Mesodermal cell (in vitro differentiated cells): Measurements from ENCODE around the gene ACP7. TPM values are rescaled to one million over a fixed set of nuclear protein-coding genes. Genes with fewer than 3 reads are reported as not detected.

Source experiments
- H3K27ac ChIP-seq: 2 replicates; pipeline ENCODE4 v1.7.0; 2013; ENCODE audit warnings: mild to moderate bottlenecking, low read depth, low read length, moderate library complexity; ENCODE audit not compliant: severe bottlenecking
- H3K36me3 ChIP-seq: 2 replicates; pipeline ENCODE4 v1.7.1; 2013; ENCODE audit warnings: mild to moderate bottlenecking, low read length, moderate library complexity; ENCODE audit not compliant: control insufficient read depth, insufficient read depth
- H3K4me1 ChIP-seq: one replicate; pipeline ENCODE4 v1.7.1; 2013; ENCODE audit warnings: mild to moderate bottlenecking, low read length; ENCODE audit not compliant: insufficient read depth, control insufficient read depth, poor library complexity, severe bottlenecking
- H3K4me3 ChIP-seq: 2 replicates; pipeline ENCODE4 v1.7.0; 2013; ENCODE audit warnings: low read length, control low read depth, mild to moderate bottlenecking; ENCODE audit not compliant: insufficient read depth, poor library complexity, severe bottlenecking; ENCODE audit errors: extremely low read depth
- H3K9me3 ChIP-seq: 2 replicates; pipeline ENCODE4 v1.7.1; 2013; ENCODE audit warnings: mild to moderate bottlenecking, low read length, moderate library complexity; ENCODE audit not compliant: control insufficient read depth
- WGBS, 2 experiments: methylation state at CpG; one replicate each; pipeline ENCODE4 v1.1.5; 2013; ENCODE audit warnings: missing lambda C conversion rate in 2 of 2; ENCODE audit not compliant: insufficient coverage in 2 of 2; 5-methylcytosine and 5-hydroxymethylcytosine counted together
- polyA plus RNA-seq, 2 experiments: library from polyadenylated mRNA; stranded (reverse); fragments of 50-300 nt; gene quantifications; one replicate each; pipeline ENCODE4 v1.2.3, GENCODE V29; 2013

The ACP7 gene
- not detected for polyA plus RNA-seq (2013, experiment 1 of 2)
- not detected for polyA plus RNA-seq (2013, experiment 2 of 2)

GRCh38 chr19:39083983-39084731 is at the start of gene ACP7:
ACP7 (plus strand) TSS chr19:39084368; CDS start chr19:39085270, 902 bp downstream.
- no peak within 1 kb of the TSS for H3K4me3 ChIP-seq
- H3K36me3 ChIP-seq: no peaks in the 10 kb centered on the region
- 0 to 3% methylated on average over 21 to 35 of the region's 54 CpGs for WGBS, 2 experiments
- no peaks in the 10 kb centered on the region for H3K9me3 ChIP-seq
- H3K4me1 ChIP-seq: no peaks in the 10 kb centered on the region
- H3K27ac ChIP-seq: no peak within 1 kb of the TSS

- Histone ChIP-seq H3K36me3 (no peaks in the 10 kb centered on the region), H3K4me1 (no peaks in the 10 kb centered on the region), H3K9me3 (no peaks in the 10 kb centered on the region), H3K27ac (no peak overlapping the region), H3K4me3 (no peak overlapping the region)
Observed at GRCh38 chr19:39036581-39036980, 47.6 kb upstream of the ACP7 start.

- Histone ChIP-seq H3K27ac (no peak overlapping the region), H3K36me3 (no peaks in the 10 kb centered on the region), H3K4me3 (no peak overlapping the region), H3K9me3 (no peaks in the 10 kb centered on the region), H3K4me1 (no peaks in the 10 kb centered on the region)
- WGBS, 2 experiments: 75% methylated on average over 2 of the region's 2 CpGs; no CpG with 5 or more reads in 1 of the 2 experiments
Observed at GRCh38 chr19:39037194-39037593, 47.0 kb upstream of the ACP7 start.

- H3K4me1 ChIP-seq: no peaks in the 10 kb centered on the region
- H3K36me3 ChIP-seq: no peaks in the 10 kb centered on the region
- H3K9me3 ChIP-seq: no peaks in the 10 kb centered on the region
- 38% methylated on average over 5 to 7 of the region's 9 CpGs for WGBS, 2 experiments
- H3K4me3 ChIP-seq: no peak overlapping the region
- no peak overlapping the region for H3K27ac ChIP-seq
Observed at GRCh38 chr19:39038098-39038497, 46.1 kb upstream of the ACP7 start.

GRCh38 chr19:39045506-39045905 is 38.7 kb upstream of the ACP7 start:
- peaks cover 8% of the 10 kb centered on the region for H3K9me3 ChIP-seq
- 85 to 90% methylated on average over 3 of the region's 6 CpGs for WGBS, 2 experiments
- no peaks in the 10 kb centered on the region for H3K4me1 ChIP-seq
- H3K27ac ChIP-seq: no peak overlapping the region
- no peak overlapping the region for H3K4me3 ChIP-seq
- no peaks in the 10 kb centered on the region for H3K36me3 ChIP-seq

- Histone ChIP-seq H3K4me3 (no peak overlapping the region), H3K36me3 (no peaks in the 10 kb centered on the region), H3K4me1 (no peaks in the 10 kb centered on the region), H3K27ac (no peak overlapping the region), H3K9me3 (peaks cover 8% of the 10 kb centered on the region)
- WGBS, 2 experiments: 46 to 62% methylated on average over 4 to 7 of the region's 7 CpGs
Observed at GRCh38 chr19:39046037-39046821, 37.9 kb upstream of the ACP7 start.

DNA sequence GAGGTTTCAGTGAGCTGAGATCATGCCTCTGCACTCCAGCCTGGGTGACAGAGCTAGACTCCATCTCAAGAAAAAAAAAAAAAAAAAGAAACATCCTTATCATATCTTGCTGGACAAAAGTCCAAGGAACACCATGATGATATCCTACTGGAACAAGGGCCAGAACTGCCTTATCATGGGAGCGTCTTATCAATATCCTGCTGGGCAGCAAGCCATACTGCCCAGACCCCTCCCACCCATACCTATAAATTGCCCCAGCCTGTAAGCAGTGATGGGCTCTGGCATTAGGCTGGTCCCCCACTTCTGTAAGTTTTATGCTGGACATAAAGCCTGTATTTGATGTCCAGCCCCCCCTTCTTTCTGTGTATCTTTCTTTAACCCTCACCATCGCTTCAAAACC is 37.1 kb upstream of the ACP7 start:
- 75 to 86% methylated on average over 1 to 2 of the region's 2 CpGs for WGBS, 2 experiments
- H3K36me3 ChIP-seq: no peaks in the 10 kb centered on the region

GRCh38 chr19:39052243-39052746 is 31.9 kb upstream of the ACP7 start:
- peaks cover 6% of the 10 kb centered on the region for H3K9me3 ChIP-seq
- no peaks in the 10 kb centered on the region for H3K4me1 ChIP-seq
- no peaks in the 10 kb centered on the region for H3K36me3 ChIP-seq
- H3K27ac ChIP-seq: no peak overlapping the region
- no peak overlapping the region for H3K4me3 ChIP-seq
- 24% methylated on average over 10 of the region's 10 CpGs for WGBS, 2 experiments

More for the DNA sequence above, 37.1 kb upstream of the ACP7 start:
- peaks cover 8% of the 10 kb centered on the region for H3K9me3 ChIP-seq
- no peaks in the 10 kb centered on the region for H3K4me1 ChIP-seq
- H3K27ac ChIP-seq: no peak overlapping the region
- no peak overlapping the region for H3K4me3 ChIP-seq

DNA sequence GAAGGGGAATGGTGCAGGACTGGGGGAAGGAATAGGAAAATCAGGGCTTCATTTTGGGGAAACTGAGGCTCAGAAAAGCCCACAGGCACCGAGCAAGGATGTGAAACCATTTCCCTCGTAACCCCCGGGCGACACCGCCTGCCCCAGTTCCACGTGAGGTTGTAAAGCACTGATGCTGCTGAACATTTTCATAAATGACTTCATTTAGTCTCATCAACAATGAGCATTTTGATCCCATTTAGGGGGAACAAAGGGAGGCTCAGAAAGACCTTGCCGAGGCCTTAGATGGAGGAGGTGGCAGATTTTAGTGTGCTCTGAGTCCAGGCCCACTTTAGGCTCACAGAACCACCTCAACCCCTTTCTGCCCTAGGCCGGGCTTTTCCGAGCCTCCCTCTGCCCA is 31.3 kb upstream of the ACP7 start:
- Histone ChIP-seq H3K4me1 (no peaks in the 10 kb centered on the region), H3K36me3 (no peaks in the 10 kb centered on the region), H3K27ac (no peak overlapping the region), H3K9me3 (peaks cover 6% of the 10 kb centered on the region), H3K4me3 (no peak overlapping the region)
- WGBS, 2 experiments: 90 to 92% methylated on average over 5 of the region's 9 CpGs

- WGBS, 2 experiments: 81 to 86% methylated on average over 14 to 16 of the region's 18 CpGs
- Histone ChIP-seq H3K4me3 (no peak overlapping the region), H3K27ac (no peak overlapping the region), H3K9me3 (peaks cover 6% of the 10 kb centered on the region), H3K36me3 (no peaks in the 10 kb centered on the region), H3K4me1 (no peaks in the 10 kb centered on the region)
Observed at GRCh38 chr19:39053276-39054090, 30.7 kb upstream of the ACP7 start.
